GM19395 (cell line): ENCODE results near the gene ONECUT3.
"Not testable (repeated sequence)": the region's sequence is repeated elsewhere in the genome, so short reads cannot be mapped to it uniquely, and the experiment has no call there.

Experiments used
- ATAC-seq: cut with Tn5 transposase; IDR thresholded peaks from one replicate; pipeline ENCODE4 v1.9.1; 2021; ENCODE audit warnings: mild to moderate bottlenecking, moderate library complexity; ENCODE audit not compliant: unreplicated experiment

The ONECUT3 gene

GRCh38 chr19:1755467-1756171, 2.3 kb downstream of the ONECUT3 start:
- ATAC-seq, result no peak

- ATAC-seq, result no peak
Measured at GRCh38 chr19:1756264-1756663, 3.0 kb downstream of the ONECUT3 start.

- ATAC-seq, result no peak
Measured at GRCh38 chr19:1756705-1757465, 3.6 kb downstream of the ONECUT3 start.

- no peak for ATAC-seq
Measured at GRCh38 chr19:1757468-1758230, 4.3 kb downstream of the ONECUT3 start.

GRCh38 chr19:1758231-1758577, 4.9 kb downstream of the ONECUT3 start:
- ATAC-seq, result no peak

- no peak for ATAC-seq
Measured at GRCh38 chr19:1758959-1759903, 5.9 kb downstream of the ONECUT3 start.

- no peak for ATAC-seq
Measured at GRCh38 chr19:1760020-1760419, 6.7 kb downstream of the ONECUT3 start.

- ATAC-seq, result not testable (repeated sequence)
Measured at GRCh38 chr19:1760786-1761527, 7.7 kb downstream of the ONECUT3 start.

- ATAC-seq, result no peak
Measured at GRCh38 chr19:1761528-1762242, 8.4 kb downstream of the ONECUT3 start.

GRCh38 chr19:1762243-1763117, 9.2 kb downstream of the ONECUT3 start:
- ATAC-seq, result no peak

- ATAC-seq, result no peak
Measured at GRCh38 chr19:1763648-1764639, 10.6 kb downstream of the ONECUT3 start.

- no peak for ATAC-seq
Measured at GRCh38 chr19:1764729-1765128, 11.4 kb downstream of the ONECUT3 start.

- no peak for ATAC-seq
Measured at GRCh38 chr19:1765232-1765903, 12.1 kb downstream of the ONECUT3 start.

- no peak for ATAC-seq
Measured at GRCh38 chr19:1765904-1766799, 12.8 kb downstream of the ONECUT3 start.

GRCh38 chr19:1766800-1767352, 13.6 kb downstream of the ONECUT3 start:
- ATAC-seq, result no peak
